K562 treated with DMSO at 1 percent for 48 hours (cell line): ENCODE measurements around the gene SPEM3. TPM values are rescaled to one million over a fixed set of nuclear protein-coding genes. Genes with fewer than 3 reads are reported as not detected.

Experiments used
- total RNA-seq: library from RNA; unstranded; fragments of 300-600 nt; gene quantifications from 2 replicates; pipeline ENCODE4 v1.2.3, GENCODE V29; 2022; ENCODE audit warnings: low replicate concordance; ENCODE audit errors: extremely low read depth

Gene SPEM3
- total RNA-seq, result not detected in 2 replicates

GRCh38 chr17:7428557-7428956 is at the start of gene SPEM3:
Gene SPEM3 (plus strand): TSS chr17:7428857. CDS start chr17:7428903, 46 bp downstream.

DNA sequence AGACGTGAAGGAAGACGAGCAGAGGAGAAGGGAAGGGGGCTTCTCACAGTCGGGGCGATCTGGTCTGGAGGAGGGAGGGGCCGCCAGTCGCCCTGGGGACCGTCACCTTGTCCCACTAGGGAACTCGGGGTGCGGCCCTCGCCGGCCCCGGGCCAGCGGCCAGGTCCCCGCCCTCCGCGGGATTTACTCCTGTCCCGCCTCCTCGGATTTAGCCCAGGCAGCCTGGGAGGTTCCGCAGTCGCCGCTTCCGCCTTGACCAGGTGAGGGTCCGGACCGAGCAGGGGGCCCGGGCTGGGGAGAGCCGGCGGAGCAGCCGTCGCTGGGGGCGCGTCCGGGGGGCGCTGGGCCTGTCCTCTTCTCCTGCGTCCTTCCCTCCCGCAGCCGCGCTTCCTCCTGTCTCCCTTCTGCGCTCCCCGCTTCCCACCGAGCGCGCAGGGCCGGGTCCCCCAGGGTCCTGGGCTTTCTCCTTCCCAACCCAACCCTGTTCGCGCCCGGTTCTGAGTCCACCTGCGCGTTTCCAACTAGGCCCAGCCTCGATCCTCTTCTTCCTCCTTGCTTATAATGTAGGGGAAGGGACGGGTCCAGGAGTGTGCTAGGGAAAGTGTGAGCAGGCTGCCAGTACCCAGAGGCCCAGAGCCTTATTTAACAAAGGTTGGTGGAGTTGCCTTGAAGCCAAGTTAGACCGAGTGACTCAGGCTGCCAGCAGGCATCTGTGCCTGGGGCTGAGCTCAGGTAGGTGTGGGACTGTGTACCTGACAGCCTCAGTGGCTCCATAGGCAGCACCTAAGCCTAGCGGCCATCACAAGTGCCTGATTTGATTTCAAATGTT is 47.6 kb upstream of the SPEM3 start, which contains the start of gene TNK1:
TSS of gene TNK1 (plus strand) at position 235 of the 829 bp plus-strand sequence. CDS start 1,838 bp downstream, outside the sequence.

DNA sequence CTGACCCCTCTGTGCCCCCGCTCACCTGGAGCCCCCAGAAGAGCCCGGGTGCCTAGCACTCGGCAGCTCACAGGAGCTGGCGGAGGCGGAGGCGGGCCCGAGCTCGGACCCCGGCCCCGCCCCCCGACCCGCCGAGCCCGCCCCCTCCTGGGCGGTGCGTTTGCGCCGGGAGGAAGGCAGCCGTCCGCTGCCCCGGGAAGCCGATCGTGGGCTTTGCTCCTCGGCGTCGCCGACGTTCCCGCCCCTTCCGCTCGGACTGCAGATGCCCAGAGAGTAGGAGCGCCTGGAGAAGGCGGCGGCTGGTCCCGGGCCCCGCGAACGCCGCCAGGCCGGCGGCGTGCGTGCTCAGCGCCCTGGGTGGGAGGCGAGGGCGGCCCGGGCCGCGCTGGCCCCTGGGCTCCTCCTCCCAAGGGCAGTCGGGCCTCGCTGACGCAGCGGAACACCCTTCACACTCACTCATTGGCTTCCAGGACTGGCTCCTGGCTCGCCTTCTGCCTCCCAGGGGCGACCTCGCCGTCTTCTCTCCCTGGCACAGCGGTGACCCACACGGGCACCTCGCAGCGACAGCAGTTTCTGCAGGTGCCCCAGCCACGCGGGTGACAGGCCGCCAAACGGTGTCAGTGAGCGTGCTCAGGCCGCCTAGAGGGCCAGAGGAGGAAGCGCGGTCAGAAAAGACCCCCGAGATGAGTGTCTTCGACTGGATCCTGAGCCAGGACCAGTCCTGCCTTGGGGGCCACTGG is 34.0 kb upstream of the SPEM3 start, which contains the start of gene PLSCR3:
TSS of gene PLSCR3 (minus strand) at position 74 of the 740 bp plus-strand sequence. CDS start 415 bp downstream, outside the sequence.

GRCh38 chr17:7403977-7404736 is 24.5 kb upstream of the SPEM3 start, which contains the start of gene TMEM256:
Gene TMEM256 (minus strand): TSS chr17:7404097. CDS start chr17:7404084, 13 bp downstream.

DNA sequence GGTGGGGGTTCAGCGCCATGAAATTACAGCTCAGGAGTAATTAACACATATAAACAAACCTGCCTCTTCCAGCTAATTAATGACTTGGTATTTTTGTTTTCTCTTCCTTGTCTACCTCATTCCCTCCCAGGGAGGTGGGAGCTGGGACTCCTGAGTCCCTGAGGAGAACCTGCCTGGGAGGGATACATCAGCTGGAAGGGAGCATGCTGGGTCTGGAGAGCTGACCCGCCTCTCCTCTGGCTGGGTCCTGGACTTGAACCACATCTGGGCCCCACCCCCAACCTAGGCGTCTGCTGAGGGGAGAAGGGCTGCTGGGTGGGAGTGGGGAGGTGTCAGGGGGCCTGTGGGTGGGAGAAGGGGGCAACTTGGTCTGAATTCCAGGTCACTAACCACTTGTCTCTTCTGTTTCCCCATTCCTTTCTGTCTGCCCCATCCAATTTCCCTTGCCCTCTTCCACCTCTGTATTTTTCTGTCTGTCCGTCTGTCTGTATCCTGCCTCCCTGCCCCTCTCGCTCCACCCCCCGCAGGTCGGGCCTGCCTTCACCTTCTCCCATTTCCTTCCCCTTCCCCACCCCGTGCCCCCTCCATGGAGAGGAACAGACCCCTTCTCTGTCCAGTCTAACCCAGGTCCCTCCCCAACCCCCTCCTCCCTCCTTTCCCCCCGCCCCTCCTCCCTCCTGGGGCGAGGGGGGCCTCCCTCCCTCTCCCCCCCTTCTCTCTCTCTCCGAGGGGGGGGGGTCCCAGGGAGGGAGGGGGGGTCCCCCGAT is 21.0 kb upstream of the SPEM3 start, which contains the start of gene NLGN2:
TSS of gene NLGN2 (plus strand) at position 361 of the 767 bp plus-strand sequence. CDS start 411 bp downstream, outside the sequence.

DNA sequence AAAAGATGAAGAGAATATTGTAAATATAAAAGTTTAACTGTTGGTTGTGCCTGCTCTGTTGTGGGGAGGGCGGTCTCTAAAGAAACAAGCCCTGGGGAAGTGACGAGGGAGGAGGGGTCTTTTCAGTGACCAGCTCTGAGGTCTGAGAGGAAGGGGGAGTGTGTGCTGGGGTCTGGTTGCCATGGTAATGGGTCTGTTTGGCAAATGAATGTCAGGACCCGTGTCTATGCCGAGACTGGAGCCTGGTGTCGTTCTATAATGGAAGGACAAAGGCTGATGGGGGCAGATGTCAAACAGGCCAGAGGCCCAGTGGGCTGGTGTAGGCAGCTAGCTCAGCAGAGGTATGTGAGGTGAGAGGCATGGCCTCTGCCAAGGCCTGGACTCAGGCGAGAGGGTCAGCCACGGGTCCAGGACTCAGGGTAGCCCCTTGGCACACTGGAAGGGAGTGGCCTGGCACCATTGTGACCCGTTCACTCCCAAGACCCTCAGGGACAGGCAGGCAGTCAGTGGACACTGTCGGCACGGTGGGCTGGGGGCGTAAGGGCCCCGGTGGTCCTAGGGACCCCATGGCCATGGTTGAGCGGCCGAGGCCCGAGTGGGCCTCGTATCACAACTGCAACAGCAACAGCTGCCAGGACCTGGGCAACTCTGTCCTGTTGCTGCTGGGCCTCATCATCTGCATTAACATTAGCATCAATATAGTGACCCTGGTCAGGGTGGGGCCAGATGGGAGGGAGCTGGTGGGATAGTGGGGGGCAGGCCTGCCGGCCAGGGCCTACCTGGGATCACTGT is 8.6 kb upstream of the SPEM3 start, which contains the start of gene SPEM1:
TSS of gene SPEM1 (plus strand) at position 506 of the 792 bp plus-strand sequence. CDS start at position 567, 61 bp downstream.

GRCh38 chr17:7425316-7425715 is 3.3 kb upstream of the SPEM3 start, which contains the start of gene SPEM2:
Gene SPEM2 (plus strand): TSS chr17:7425616. CDS start chr17:7425689, 73 bp downstream.

GRCh38 chr17:7439462-7440112 is 10.9 kb downstream of the SPEM3 start, which contains the start of gene FGF11:
Gene FGF11 (plus strand): TSS chr17:7439512. CDS start chr17:7439621, 109 bp downstream.

GRCh38 chr17:7444682-7445618 is 16.3 kb downstream of the SPEM3 start, which contains the start of gene CHRNB1:
Gene CHRNB1 (plus strand): TSS chr17:7445061. CDS start chr17:7445128, 67 bp downstream.

DNA sequence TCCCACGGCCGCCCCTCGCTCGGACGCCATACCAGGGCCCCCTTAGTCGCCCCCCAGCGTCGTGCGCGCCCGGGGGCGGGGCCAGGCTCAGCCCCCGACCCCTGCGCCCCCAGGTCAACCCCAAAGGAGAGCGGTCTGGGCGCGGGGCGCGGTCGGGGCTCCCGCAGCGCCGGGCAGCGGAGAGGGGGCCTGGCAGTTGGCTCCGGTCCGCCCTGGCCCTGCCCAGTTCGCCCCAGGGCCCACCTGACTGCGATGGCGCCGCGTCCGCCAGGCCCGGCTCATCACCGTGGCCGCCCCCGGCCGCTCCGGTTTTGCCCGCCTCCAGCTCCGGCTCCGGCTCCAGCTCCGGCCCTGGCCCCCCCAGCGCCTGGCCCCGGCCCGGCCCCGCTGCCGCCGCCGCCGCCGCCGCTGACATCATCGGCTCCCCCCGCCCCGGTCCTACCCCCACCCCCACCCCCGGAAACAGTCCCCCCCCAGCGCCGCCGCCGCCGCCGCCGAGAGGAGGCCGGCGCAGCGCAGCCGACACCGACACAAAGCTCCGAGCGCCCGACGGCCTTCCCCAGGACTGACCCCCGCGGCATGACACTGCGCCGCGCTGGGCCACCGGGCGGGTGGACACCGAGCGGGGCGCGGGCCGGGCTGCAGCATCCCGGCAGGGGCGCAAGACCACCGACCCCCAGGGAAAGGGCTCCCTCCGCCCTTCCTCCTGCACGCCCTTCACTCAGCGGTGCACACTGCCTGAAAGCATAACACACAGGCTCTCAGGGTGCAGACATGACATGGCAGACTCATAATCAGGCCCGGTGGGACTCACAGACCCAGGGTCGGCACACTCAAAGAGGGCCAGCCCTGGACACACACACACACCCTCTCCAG is 50.8 kb downstream of the SPEM3 start, which contains the start of gene ZBTB4:
TSS of gene ZBTB4 (minus strand) at position 419 of the 876 bp plus-strand sequence. CDS start 12,830 bp downstream, outside the sequence.

GRCh38 chr17:7481275-7481674 is 52.6 kb downstream of the SPEM3 start, which contains the start of gene SLC35G6:
Gene SLC35G6 (plus strand): TSS chr17:7481446. CDS start chr17:7481517, 71 bp downstream.

Other genes starting within 250 kb of the SPEM3 start
- gene ASGR1, start 249.5 kb upstream of the SPEM3 start, total RNA-seq, result not detected in 2 replicates
- gene DLG4, start 209.0 kb upstream of the SPEM3 start, total RNA-seq, result not detected in 2 replicates
- 648 TPM in 1 of 2 replicates, not detected in the other for gene ACADVL, start 208.9 kb upstream of the SPEM3 start, total RNA-seq
- gene DVL2, start 194.3 kb upstream of the SPEM3 start, total RNA-seq, result not detected in 2 replicates
- not detected in 2 replicates for gene PHF23, start 189.4 kb upstream of the SPEM3 start, total RNA-seq
- not detected in 2 replicates for gene GABARAP, start 186.4 kb upstream of the SPEM3 start, total RNA-seq
- gene CTDNEP1, start 177.1 kb upstream of the SPEM3 start, total RNA-seq, result not detected in 2 replicates
- gene ELP5, start 176.6 kb upstream of the SPEM3 start, total RNA-seq, result not detected in 2 replicates
- gene CLDN7, start 166.4 kb upstream of the SPEM3 start, total RNA-seq, result not detected in 2 replicates
- not detected in 2 replicates for gene SLC2A4, start 147.1 kb upstream of the SPEM3 start, total RNA-seq
- gene YBX2, start 134.2 kb upstream of the SPEM3 start, total RNA-seq, result not detected in 2 replicates
- 875 TPM in 1 of 2 replicates, not detected in the other for gene EIF5A, start 121.2 kb upstream of the SPEM3 start, total RNA-seq
- gene GPS2, start 113.5 kb upstream of the SPEM3 start, total RNA-seq, result not detected in 2 replicates
- not detected in 2 replicates for gene NEURL4, start 99.5 kb upstream of the SPEM3 start, total RNA-seq
- not detected in 2 replicates for gene ACAP1, start 92.3 kb upstream of the SPEM3 start, total RNA-seq
- not detected in 2 replicates for gene KCTD11, start 76.7 kb upstream of the SPEM3 start, total RNA-seq
- gene TMEM95, start 73.7 kb upstream of the SPEM3 start, total RNA-seq, result not detected in 2 replicates
- gene TNK1, start 47.8 kb upstream of the SPEM3 start, total RNA-seq, result not detected in 2 replicates
- not detected in 2 replicates for gene PLSCR3, start 34.3 kb upstream of the SPEM3 start, total RNA-seq
- not detected in 2 replicates for gene TMEM256, start 24.8 kb upstream of the SPEM3 start, total RNA-seq
- not detected in 2 replicates for gene NLGN2, start 21.0 kb upstream of the SPEM3 start, total RNA-seq
- not detected in 2 replicates for gene SPEM1, start 8.5 kb upstream of the SPEM3 start, total RNA-seq
- not detected in 2 replicates for gene SPEM2, start 3.2 kb upstream of the SPEM3 start, total RNA-seq
- gene TMEM102, start 6.6 kb downstream of the SPEM3 start, total RNA-seq, result not detected in 2 replicates
- gene FGF11, start 10.7 kb downstream of the SPEM3 start, total RNA-seq, result not detected in 2 replicates
- not detected in 2 replicates for gene CHRNB1, start 16.2 kb downstream of the SPEM3 start, total RNA-seq
- not detected in 2 replicates for gene ZBTB4, start 50.8 kb downstream of the SPEM3 start, total RNA-seq
- gene SLC35G6, start 52.6 kb downstream of the SPEM3 start, total RNA-seq, result not detected in 2 replicates
- 83.6 TPM in 1 of 2 replicates, not detected in the other for gene POLR2A, start 55.5 kb downstream of the SPEM3 start, total RNA-seq
- gene TNFSF12, start 120.2 kb downstream of the SPEM3 start, total RNA-seq, result not detected in 2 replicates
- gene TNFSF13, start 129.9 kb downstream of the SPEM3 start, total RNA-seq, result not detected in 2 replicates
- gene SENP3, start 133.1 kb downstream of the SPEM3 start, total RNA-seq, result not detected in 2 replicates
- gene CD68, start 150.8 kb downstream of the SPEM3 start, total RNA-seq, result not detected in 2 replicates
- not detected in 2 replicates for gene MPDU1, start 155.0 kb downstream of the SPEM3 start, total RNA-seq
- not detected in 2 replicates for gene SOX15, start 161.2 kb downstream of the SPEM3 start, total RNA-seq
- not detected in 2 replicates for gene FXR2, start 186.0 kb downstream of the SPEM3 start, total RNA-seq
- gene SAT2, start 199.0 kb downstream of the SPEM3 start, total RNA-seq, result not detected in 2 replicates
- gene SHBG, start 201.3 kb downstream of the SPEM3 start, total RNA-seq, result not detected in 2 replicates
- not detected in 2 replicates for gene ATP1B2, start 222.1 kb downstream of the SPEM3 start, total RNA-seq